ENCODE results near the gene STAM. TPM values are rescaled to one million over a fixed set of nuclear protein-coding genes. Genes with fewer than 3 reads are reported as not detected.

The STAM gene
- total and polyA plus RNA-seq, 9 of the 15 experiments (the other 6 are each of a cell fraction or from before 2014, with no cell fraction given) = 13.8 to 33.5 (median 26.4) TPM

DNA sequence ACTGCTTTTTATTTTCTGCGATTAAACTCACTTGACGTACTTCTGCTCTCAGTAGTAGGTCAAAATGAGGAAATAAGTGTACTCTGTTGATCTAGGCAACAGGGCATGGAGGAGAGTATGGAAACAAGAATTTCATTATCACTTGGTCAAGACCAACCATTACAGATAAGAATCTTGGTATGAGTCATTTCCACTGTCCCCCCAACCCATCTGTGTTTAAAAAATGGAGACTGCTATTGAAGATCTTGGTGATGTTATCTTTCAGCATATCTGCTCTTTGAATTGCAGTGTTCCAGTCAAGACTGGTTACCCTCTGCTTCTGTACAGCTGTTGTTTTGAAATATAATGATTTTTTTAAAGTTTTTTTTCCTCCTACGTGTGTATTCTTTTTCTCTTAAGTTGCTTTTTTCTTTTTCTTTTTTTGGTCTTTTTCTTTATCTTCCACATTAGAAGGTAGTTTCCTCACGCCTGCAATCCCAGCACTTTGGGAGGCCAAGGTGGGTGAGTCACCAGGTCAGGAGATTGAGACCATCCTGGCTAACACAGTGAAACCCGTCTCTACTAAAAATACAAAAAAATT lies 11.7 kb downstream of the STAM start (continued):
- TF ChIP-seq ADNP (tag; IDR thresholded peaks at IDR 0.05) (peak; percentile 69; the same call in 1 of the 2 replicates), PHF21A (IDR thresholded peaks at IDR 0.05; ENCODE audit: borderline replicate concordance, low read depth) (no peak), KDM1A (IDR thresholded peaks at IDR 0.05) (peak in 1 of 2 experiments; percentile 56; a peak in 3 of 4 replicates), CREB5 (CRISPR knock-in tag; IDR thresholded peaks at IDR 0.05) (no peak), FOXJ2 (tag; IDR thresholded peaks at IDR 0.05) (peak; percentile 72; the same call in 1 of the 2 replicates), PREB (CRISPR knock-in tag; IDR thresholded peaks at IDR 0.05) (no peak), KDM2B (CRISPR knock-in tag; IDR thresholded peaks at IDR 0.05) (no peak), RB1 (IDR thresholded peaks at IDR 0.05; ENCODE audit: low read depth) (no peak), SOX6 (IDR thresholded peaks at IDR 0.05) (peak; percentile 87), ETS2 (tag; IDR thresholded peaks at IDR 0.05; ENCODE audit: borderline replicate concordance, poor library complexity, severe bottlenecking) (no peak), U2AF1 (optimal IDR thresholded peaks at IDR 0.05; ENCODE audit: low read depth, low read length) (no peak), ZNF431 (CRISPR knock-in tag; IDR thresholded peaks at IDR 0.05) (no peak), DPF2 (IDR thresholded peaks at IDR 0.05) (peak; percentile 95), NELFE (IDR thresholded peaks at IDR 0.05; ENCODE audit: insufficient read depth, insufficient read length) (no peak), RBM22 (IDR thresholded peaks at IDR 0.05; ENCODE audit: low read depth, low read length, poor library complexity, severe bottlenecking) (no peak), PHB2 (IDR thresholded peaks at IDR 0.05; ENCODE audit: low read depth) (no peak), RBM25 (IDR thresholded peaks at IDR 0.05; ENCODE audit: low read depth, low read length, severe bottlenecking) (no peak), ZNF347 (CRISPR knock-in tag; IDR thresholded peaks at IDR 0.05; ENCODE audit: low read depth) (no peak)
- TF ChIP-seq, protein P1, sequence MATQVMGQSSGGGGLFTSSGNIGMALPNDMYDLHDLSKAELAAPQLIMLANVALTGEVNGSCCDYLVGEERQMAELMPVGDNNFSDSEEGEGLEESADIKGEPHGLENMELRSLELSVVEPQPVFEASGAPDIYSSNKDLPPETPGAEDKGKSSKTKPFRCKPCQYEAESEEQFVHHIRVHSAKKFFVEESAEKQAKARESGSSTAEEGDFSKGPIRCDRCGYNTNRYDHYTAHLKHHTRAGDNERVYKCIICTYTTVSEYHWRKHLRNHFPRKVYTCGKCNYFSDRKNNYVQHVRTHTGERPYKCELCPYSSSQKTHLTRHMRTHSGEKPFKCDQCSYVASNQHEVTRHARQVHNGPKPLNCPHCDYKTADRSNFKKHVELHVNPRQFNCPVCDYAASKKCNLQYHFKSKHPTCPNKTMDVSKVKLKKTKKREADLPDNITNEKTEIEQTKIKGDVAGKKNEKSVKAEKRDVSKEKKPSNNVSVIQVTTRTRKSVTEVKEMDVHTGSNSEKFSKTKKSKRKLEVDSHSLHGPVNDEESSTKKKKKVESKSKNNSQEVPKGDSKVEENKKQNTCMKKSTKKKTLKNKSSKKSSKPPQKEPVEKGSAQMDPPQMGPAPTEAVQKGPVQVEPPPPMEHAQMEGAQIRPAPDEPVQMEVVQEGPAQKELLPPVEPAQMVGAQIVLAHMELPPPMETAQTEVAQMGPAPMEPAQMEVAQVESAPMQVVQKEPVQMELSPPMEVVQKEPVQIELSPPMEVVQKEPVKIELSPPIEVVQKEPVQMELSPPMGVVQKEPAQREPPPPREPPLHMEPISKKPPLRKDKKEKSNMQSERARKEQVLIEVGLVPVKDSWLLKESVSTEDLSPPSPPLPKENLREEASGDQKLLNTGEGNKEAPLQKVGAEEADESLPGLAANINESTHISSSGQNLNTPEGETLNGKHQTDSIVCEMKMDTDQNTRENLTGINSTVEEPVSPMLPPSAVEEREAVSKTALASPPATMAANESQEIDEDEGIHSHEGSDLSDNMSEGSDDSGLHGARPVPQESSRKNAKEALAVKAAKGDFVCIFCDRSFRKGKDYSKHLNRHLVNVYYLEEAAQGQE (IDR thresholded peaks at IDR 0.05; ENCODE audit: borderline replicate concordance) = peak; percentile 87
- TF ChIP-seq, protein P1 (CRISPR knock-in tag; IDR thresholded peaks at IDR 0.05; ENCODE audit: low read depth) = no peak
